Fibroblast of pulmonary artery (primary cell): ENCODE measurements around the gene KDM7A.

Experiments
- DNase-seq: peaks from one replicate; pipeline ENCODE4 v3.0.0-alpha.2; 2010; ENCODE audit warnings: low read depth
- H3K4me3 ChIP-seq: replicated peaks from 2 replicates; pipeline ENCODE4 v1.5.1; 2011; ENCODE audit warnings: low read depth, mild to moderate bottlenecking, control low read depth, low read length, moderate library complexity
- CTCF ChIP-seq: IDR thresholded peaks from 2 replicates; pipeline ENCODE4 v1.5.1; 2011; ENCODE audit warnings: mild to moderate bottlenecking, control low read depth, low read length, inconsistent platforms; ENCODE audit errors: missing control alignments

The KDM7A gene

GRCh38 chr7:140062528-140063299 is 114.1 kb downstream of the KDM7A start, which contains the start of gene PARP12:
Gene PARP12 (minus strand): TSS chr7:140062951. CDS start chr7:140062847, 104 bp downstream.
- no peak for TF ChIP-seq CTCF
- H3K4me3 ChIP-seq: peak within 1 kb of the TSS; percentile 62
- peak; percentile 83 for DNase-seq

GRCh38 chr7:140062118-140062527 is 114.7 kb downstream of the KDM7A start:
- H3K4me3 ChIP-seq: peak overlapping the region; percentile 62
- TF ChIP-seq CTCF: no peak
- DNase-seq: no peak

GRCh38 chr7:140061607-140061930 is 115.2 kb downstream of the KDM7A start:
- no peak for TF ChIP-seq CTCF
- no peak overlapping the region for H3K4me3 ChIP-seq
- DNase-seq: no peak

GRCh38 chr7:140060788-140061606 is 115.8 kb downstream of the KDM7A start:
- DNase-seq: peak; percentile 87
- TF ChIP-seq CTCF: no peak
- no peak overlapping the region for H3K4me3 ChIP-seq

GRCh38 chr7:140060243-140060630 is 116.5 kb downstream of the KDM7A start:
- no peak for TF ChIP-seq CTCF
- no peak for DNase-seq
- H3K4me3 ChIP-seq: no peak overlapping the region

GRCh38 chr7:140059273-140060242 is 117.2 kb downstream of the KDM7A start:
- H3K4me3 ChIP-seq: no peak overlapping the region
- no peak for TF ChIP-seq CTCF
- peak; percentile 94 for DNase-seq
